Measurements from ENCODE around the gene NOS1AP. TPM values are rescaled to one million over a fixed set of nuclear protein-coding genes. Genes with fewer than 3 reads are reported as not detected.

The NOS1AP gene
- total and polyA plus RNA-seq, 9 of the 15 experiments (the other 6 are each of a cell fraction or from before 2014, with no cell fraction given) = 0.07 to 1.5 (median 0.22) TPM

DNA sequence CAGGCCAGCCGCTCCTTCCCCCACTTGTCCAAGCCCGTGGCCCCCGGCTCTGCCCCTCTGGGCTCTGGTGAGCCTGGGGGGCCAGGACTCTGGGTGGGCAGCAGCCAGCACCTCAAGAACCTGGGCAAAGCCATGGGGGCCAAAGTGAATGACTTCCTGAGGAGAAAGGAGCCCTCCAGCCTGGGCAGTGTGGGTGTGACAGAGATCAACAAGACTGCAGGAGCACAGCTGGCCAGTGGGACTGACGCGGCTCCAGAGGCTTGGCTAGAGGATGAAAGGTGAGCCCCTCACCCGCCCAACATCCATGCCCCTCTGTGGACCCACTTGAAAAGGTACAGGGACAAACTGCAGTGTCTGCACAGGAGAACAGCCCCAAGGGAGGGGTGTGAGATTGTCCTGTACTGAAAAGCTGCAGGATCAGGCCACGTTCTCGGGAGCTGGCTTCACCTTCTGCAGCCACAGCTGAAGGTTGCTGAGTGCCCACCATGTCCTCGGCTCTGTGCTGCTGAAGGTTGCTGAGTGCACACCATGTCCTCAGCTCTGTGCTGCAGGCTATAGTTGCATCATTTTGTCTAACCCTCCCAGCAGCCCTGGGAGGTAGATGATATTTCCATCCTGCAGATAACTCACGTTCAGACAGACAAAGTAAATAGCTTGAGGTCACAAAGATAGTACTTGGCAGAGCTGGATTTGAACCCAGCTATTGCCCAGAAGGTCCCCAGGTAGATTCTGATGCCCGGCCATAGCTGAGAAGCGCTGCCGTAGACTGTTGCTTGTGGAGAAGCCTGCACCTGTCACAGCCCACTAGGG is 312.7 kb downstream of the NOS1AP start (continued):
- TF ChIP-seq PRPF4 (IDR thresholded peaks at IDR 0.05; ENCODE audit: insufficient read depth, low read depth, low read length, poor library complexity, severe bottlenecking) (no peak), ZNF274 (IDR thresholded peaks at IDR 0.05; ENCODE audit: borderline replicate concordance, low read depth, low read length) (no peak), C11orf30 (IDR thresholded peaks at IDR 0.05; ENCODE audit: low read depth) (no peak), ELF1 (tag; IDR thresholded peaks at IDR 0.05) (no peak), FIP1L1 (IDR thresholded peaks at IDR 0.05; ENCODE audit: low read depth, low read length, poor library complexity, severe bottlenecking) (no peak), ZNF146 (CRISPR knock-in tag; IDR thresholded peaks at IDR 0.05; ENCODE audit: unreplicated experiment) (no peak), SNRNP70 (optimal IDR thresholded peaks at IDR 0.05; ENCODE audit: low read depth, low read length) (no peak), ZSCAN29 (IDR thresholded peaks at IDR 0.05) (no peak), ETS2 (tag; IDR thresholded peaks at IDR 0.05; ENCODE audit: borderline replicate concordance, poor library complexity, severe bottlenecking) (no peak), YBX1 (IDR thresholded peaks at IDR 0.05) (no peak), DDX20 (tag; IDR thresholded peaks at IDR 0.05; ENCODE audit: low read depth) (no peak)
- TF ChIP-seq, protein P1, sequence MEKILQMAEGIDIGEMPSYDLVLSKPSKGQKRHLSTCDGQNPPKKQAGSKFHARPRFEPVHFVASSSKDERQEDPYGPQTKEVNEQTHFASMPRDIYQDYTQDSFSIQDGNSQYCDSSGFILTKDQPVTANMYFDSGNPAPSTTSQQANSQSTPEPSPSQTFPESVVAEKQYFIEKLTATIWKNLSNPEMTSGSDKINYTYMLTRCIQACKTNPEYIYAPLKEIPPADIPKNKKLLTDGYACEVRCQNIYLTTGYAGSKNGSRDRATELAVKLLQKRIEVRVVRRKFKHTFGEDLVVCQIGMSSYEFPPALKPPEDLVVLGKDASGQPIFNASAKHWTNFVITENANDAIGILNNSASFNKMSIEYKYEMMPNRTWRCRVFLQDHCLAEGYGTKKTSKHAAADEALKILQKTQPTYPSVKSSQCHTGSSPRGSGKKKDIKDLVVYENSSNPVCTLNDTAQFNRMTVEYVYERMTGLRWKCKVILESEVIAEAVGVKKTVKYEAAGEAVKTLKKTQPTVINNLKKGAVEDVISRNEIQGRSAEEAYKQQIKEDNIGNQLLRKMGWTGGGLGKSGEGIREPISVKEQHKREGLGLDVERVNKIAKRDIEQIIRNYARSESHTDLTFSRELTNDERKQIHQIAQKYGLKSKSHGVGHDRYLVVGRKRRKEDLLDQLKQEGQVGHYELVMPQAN (IDR thresholded peaks at IDR 0.05; ENCODE audit: borderline replicate concordance) = no peak
- TF ChIP-seq, protein P2, sequence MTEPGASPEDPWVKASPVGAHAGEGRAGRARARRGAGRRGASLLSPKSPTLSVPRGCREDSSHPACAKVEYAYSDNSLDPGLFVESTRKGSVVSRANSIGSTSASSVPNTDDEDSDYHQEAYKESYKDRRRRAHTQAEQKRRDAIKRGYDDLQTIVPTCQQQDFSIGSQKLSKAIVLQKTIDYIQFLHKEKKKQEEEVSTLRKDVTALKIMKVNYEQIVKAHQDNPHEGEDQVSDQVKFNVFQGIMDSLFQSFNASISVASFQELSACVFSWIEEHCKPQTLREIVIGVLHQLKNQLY (CRISPR knock-in tag; conservative IDR thresholded peaks at IDR 0.05) = no peak
- TF ChIP-seq, protein P3, sequence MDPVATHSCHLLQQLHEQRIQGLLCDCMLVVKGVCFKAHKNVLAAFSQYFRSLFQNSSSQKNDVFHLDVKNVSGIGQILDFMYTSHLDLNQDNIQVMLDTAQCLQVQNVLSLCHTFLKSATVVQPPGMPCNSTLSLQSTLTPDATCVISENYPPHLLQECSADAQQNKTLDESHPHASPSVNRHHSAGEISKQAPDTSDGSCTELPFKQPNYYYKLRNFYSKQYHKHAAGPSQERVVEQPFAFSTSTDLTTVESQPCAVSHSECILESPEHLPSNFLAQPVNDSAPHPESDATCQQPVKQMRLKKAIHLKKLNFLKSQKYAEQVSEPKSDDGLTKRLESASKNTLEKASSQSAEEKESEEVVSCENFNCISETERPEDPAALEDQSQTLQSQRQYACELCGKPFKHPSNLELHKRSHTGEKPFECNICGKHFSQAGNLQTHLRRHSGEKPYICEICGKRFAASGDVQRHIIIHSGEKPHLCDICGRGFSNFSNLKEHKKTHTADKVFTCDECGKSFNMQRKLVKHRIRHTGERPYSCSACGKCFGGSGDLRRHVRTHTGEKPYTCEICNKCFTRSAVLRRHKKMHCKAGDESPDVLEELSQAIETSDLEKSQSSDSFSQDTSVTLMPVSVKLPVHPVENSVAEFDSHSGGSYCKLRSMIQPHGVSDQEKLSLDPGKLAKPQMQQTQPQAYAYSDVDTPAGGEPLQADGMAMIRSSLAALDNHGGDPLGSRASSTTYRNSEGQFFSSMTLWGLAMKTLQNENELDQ (CRISPR knock-in tag; IDR thresholded peaks at IDR 0.05; ENCODE audit: borderline replicate concordance) = no peak
- TF ChIP-seq, protein P4, sequence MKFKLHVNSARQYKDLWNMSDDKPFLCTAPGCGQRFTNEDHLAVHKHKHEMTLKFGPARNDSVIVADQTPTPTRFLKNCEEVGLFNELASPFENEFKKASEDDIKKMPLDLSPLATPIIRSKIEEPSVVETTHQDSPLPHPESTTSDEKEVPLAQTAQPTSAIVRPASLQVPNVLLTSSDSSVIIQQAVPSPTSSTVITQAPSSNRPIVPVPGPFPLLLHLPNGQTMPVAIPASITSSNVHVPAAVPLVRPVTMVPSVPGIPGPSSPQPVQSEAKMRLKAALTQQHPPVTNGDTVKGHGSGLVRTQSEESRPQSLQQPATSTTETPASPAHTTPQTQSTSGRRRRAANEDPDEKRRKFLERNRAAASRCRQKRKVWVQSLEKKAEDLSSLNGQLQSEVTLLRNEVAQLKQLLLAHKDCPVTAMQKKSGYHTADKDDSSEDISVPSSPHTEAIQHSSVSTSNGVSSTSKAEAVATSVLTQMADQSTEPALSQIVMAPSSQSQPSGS (CRISPR knock-in tag; IDR thresholded peaks at IDR 0.05) = no peak
